ENCODE data around the gene MAPK8IP2.

MAPK8IP2 gene

DNA sequence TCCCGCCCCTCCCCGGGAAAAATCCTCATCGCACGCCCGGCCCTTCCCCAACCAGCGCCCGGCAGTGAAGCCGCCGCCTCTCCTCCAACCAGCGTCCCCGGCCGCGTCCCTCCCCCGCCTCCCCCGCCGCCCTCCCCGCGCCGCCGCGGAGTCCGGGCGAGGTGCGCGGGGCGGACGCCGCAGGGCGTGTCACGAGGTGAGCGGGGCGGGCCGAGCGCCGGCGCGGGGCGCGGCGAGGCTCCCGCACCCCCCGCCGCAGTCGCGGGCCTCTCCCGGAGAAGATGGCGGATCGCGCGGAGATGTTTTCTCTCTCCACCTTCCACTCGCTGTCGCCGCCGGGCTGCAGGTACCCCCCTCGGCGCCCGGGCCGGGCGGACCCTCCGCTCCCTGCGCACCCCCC is at the start of gene MAPK8IP2:
Gene MAPK8IP2 (plus strand): TSS at position 256 of the 400 bp plus-strand sequence. CDS start 26 bp downstream, at position 282.
- no peak for DNase-seq (ENCODE audit: low spot score)

DNA sequence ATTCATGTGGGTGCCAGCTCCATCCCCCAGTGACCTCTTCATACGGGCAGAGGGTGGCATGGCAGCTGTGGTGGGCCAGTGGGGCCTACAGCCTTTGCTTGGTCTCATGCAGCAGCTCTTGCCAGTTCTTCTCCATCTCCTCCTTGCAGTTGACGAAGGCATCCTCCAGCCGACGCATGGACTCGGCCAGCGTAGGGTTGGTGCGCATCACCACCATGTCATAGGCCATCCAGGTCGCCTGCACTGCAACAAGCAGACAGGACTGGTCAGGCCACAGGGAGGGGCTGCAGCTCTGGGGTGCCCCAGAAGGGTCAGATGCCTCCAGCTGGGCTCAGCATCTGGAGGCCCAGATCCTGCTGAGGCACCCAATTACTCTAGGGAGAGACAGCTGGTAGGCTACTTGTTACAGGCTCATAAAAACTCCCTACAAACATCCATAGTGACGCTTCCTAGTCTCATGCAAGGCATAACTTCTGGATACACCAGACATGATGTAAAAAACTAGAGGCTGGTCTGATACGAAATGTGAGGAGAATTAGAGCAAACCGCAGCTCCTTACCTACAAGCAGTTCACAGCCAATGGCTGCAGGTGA is 49.3 kb upstream of the MAPK8IP2 start:
- DNase-seq (ENCODE audit: low spot score) = no peak

DNA sequence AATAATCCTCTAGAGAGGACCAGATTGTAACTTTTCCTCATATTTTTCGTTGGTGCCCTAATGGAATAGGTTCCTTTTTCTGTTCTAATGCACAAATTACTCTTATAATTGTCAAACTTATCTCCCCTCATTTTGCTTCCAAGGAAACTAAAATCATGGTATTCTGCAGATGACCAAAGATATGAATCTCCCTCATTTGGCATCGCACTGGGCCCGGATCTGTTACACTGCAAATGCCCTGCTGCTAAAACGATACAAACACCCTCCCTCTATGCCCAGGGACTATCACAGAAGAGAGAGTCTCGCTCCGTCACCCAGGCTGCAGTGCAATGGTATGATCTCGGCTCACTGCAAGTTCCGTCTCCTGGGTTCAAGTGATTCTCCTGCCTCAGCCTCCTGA is 47.3 kb upstream of the MAPK8IP2 start:
- DNase-seq (ENCODE audit: low spot score) = no peak

DNA sequence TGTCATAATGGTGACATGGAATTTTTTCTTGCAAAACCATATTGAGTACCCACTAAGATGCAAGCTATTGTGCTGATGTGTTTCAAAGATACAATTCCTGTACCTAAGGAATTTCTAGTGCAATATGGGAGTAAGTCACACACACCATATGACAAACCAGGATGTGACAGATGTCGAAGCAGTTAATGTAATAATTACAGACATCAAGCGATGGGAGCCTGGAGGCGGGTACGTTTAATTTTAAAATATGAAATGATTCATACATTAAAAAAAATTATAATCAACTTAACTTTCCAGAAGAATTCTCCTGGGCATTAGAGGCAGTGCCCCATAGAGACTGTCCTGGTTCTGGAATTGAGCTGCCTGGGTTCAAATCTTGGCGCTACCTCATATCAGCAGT is 43.9 kb upstream of the MAPK8IP2 start:
- peak; percentile 63 for DNase-seq (ENCODE audit: low spot score)

DNA sequence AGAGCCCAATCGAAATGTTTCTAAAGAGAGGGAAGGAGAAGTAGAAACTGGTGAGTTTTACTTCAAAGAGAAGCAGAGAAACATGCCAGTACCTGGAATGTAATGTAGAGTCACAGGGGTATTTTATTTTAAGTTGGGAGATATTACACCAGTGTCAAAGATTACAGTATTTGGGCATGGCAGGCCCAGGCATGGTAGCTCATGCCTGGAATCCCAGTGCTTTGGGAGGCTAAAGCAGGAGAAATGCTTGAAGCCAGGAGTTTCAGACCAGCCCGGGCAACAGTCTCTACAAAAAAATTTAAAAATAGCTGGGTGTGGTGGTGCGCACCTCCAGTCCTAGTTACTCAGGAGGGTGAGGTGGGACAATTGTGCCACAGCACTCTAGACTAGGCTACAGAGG is 40.6 kb upstream of the MAPK8IP2 start:
- DNase-seq (ENCODE audit: low spot score) = no peak

DNA sequence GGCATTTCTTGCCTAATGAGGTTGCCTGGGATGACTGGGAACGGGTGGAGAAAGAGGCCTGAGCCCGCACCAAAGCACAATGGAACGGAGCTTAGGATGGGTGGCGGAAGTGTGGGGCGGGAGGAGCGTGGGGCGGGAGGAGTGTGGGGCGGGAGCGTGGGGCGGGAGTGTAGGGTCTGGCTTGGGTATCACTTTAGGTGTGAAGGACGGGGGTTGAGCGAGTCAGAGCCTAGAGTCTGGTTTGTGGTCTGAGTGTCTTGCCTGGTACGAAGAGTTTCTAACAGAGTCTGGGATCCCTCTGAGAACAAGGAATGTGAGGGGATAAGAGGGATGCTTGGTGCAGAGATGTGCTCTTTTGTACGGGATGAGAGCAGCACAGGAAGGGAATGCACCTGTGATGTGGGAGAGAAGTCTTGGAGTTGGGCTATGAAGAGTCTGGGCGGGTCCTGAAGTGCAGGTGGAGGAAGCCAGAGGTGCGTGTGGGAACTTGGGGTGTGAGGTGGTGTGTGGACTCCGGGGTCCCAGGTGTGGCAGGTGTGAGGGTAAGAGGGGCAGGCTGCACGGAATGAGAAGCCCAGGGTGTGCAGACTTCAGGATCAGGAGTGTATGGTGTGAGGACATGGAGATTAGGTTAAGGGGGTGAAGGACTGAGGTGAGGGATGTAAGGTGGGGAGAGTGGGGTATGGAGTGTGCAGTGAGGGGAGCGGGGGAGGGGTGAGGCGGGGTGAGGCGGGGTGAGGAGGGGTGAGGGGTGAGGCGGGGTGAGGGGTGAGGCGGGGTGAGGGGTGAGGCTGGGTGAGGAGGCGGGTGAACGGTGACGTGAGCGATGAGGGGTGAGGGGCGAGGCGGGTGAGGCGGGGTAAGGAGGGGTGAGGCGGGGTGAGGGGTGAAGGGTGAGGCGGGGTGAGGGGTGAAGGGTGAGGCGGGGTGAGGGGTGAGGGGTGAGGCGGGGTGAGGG is 38.9 kb upstream of the MAPK8IP2 start:
- DNase-seq (ENCODE audit: low spot score) = no peak

DNA sequence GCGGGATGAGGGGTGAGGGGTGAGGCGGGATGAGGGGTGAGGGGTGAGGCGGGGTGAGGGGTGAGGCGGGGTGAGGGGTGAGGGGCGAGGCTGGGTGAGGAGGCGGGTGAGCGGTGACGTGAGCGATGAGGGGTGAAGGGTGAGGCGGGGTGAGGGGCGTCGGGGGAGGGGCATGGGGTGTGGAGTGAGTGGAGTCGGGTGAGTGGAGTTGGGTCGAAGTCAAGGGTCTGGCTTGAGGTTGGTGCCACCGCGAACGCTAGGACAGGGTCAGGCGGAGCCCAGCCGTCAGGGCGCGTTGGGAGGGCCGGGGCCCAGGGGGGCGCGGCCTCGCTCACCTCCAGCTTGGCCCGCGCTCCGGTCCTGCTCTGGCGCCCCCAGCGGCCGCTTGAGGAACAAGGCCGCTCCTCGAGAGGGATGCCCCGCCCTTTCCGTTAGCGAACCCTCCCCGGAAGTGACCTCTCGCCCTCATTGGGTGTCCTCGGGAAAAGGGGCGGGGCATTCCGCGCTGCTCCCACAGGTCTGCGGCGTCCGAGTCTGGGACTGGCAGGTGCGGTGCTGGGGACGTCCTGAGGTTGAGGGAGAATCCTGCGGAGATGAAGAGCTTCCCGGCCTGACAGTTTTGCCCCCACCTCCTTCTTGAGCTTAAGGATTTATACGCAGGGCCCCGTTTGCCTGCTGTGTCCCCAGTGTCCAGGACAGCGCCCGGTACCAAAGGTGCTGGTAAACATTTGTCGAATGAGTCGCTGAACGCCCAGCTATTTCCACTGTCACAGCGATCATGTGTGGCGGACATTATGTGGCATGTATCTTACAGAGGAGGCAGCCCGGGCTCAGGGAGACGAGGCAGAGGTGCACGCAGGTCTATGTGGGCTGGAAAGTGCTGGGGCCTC is 37.8 kb upstream of the MAPK8IP2 start, which contains the start of gene SYCE3:
Gene SYCE3 (minus strand): TSS at position 397 of the 890 bp plus-strand sequence. CDS start 6,514 bp downstream, outside the sequence.
- peak; percentile 91 for DNase-seq (ENCODE audit: low spot score)

DNA sequence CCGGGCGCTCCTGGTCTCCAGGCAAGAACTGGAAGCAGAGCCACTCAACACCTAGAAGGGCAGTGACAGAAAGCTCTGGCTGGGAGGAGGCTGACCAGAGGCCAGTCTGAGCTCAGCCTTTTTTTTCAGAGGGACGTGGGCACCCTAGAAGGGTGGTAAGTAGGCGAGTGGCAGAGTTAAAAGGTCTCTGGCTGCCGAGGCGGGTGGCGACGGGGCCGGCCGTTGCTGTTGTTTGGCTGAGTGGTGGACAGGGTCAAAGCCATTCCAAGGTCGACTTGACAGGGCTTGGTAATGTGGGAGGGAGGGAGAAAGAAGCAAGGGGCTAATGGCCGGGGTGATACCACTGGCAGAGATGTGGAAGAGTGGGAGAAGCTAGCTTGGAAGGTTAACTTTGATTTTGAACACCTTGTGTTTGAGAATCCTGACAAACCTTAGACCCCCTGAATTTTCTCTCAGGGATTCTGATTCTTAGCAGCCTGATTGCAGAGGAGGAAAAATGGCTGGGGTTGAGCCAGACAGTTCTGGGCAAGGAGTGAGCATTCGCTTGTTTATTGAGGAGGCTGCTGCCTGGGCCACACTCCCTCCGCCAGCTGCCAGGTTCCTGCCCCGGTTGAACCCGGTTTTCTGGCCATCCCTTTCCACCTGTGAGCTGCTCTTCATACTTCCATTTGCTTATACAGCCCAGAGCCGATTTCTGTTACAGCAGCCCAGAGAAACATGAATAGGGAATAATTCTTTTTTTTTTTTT is 37.0 kb upstream of the MAPK8IP2 start:
- DNase-seq (ENCODE audit: low spot score) = no peak

DNA sequence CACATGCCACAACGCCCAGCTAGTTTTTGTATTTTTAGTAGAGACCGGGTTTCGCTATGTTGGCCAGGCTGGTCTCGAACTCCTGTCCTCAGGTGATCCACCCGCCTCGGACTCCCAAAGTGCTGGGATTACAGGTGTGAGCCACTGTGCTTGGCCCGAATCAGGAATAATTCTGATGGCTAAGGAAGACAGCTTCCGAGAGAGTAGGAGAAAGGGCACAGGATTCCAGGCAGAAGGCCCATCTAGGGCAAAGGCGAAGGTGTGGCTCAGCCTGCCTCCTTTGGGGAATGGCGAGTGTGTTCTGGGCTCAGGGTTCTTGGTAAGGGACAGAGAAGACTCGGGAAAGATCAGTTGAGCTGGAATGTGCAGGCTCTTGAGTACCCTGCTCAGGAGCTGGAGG is 36.3 kb upstream of the MAPK8IP2 start:
- no peak for DNase-seq (ENCODE audit: low spot score)

DNA sequence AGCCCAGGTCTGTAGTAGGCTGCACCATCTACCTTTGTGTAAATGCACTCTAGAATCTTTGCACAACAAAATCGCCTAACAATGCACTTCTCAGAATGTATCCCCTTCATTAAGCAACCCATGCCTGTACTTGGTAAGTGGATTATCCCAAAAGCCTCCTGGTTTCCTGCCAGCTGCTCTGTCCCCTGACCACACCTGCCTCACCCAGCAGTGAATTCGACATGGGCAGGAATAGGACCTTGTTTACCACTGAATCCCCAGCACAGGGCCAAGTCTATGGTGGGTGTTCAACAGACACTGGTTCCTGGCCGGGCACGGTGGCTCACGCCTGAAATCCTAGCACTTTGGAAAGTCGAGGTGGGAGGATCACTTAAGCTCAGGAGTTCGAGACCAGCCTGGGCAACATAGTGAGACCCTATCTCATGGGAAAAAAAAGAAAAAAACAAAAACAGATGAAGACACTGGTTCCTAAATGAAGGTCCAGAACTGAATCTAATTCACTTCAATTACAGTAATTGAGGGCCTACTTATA is 32.8 kb upstream of the MAPK8IP2 start:
- no peak for DNase-seq (ENCODE audit: low spot score)

DNA sequence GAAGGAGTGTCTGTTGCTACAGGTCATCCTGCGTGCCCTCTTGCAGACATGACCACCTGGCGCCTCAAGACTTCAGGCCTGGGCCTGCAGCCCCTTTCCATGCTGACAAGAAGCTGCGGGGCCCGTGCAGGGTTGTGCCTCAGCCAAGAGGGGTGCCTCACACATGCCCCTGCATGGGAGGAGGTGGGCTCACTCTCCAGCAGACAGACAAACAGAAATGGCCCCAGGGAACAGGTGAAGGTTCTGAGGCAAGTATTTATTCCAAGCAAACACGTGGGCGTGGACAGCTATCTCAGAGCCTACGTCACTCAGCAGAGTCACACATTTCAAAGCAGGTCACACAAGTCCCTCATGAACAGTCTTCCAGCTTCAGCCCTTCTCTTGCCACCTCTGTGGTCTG is 32.0 kb upstream of the MAPK8IP2 start:
- DNase-seq (ENCODE audit: low spot score) = no peak

DNA sequence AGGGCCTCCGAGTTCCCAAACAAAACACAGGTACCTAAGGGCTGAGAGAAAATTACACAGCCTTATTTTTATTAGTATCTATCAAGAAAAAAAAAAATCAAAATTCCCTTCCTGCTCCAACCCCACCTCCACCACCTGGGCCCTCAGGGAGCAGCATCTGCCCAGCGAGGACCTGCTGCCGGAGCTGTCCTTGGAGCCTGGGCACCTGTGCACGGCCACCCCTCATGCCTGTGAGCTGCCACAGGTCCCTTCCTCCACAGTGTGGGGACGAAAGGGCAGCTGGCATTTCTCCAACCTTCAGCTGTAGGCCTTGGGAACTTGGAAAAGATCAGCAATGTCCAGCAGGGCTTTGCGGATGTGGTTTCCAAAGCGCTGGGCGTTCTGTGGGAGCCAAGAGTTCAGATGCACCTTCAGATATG is 31.5 kb upstream of the MAPK8IP2 start:
- no peak for DNase-seq (ENCODE audit: low spot score)

DNA sequence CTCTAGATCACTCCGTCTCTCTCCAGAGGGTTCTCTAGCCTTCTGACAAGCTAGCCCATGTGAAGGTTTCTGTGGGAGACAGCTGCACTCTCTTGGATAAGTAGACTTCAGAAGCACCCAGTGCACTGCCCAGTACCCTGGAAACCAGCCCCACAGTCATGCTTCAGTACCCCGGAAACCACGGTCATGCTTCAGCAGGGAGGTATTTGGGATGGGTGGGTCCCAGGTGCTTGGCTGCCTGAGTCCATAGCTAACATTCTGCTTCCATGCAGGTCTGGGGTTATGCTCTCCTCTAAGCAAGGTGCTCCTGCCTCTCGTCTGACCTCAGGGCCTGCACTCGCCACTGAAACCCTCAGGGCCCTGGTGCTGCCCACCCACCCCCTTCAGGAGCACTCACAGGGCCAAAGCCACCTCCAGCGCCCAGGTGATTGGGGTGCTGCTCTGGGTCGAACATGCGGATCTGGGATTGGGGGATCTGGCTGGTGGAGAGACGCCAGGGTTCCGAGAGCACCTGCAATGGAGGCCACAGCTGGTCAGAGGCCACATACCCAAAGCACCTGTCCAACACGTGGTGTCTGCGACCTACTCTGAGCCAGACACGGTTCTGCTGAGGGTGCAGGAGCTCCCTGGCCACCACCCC is 30.6 kb upstream of the MAPK8IP2 start:
- DNase-seq (ENCODE audit: low spot score) = no peak

DNA sequence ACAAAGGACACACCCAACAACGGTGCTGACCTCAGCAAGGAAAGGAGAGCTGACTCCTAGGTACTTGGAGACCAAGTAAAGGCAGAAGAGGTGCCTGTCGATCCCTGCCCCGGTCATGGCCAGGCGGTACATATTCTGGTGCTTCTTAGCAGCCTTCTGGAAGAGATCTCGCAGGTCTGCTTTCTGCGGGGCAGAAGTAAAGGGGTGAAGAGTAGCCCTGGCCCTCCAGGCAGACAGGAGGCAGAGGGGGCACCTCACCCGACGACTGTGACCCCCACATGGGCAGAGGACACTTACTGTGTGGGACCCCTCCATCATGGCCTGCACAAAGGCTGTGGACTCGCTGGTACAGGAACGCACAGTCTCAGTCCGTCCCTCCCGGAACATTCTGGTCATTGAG is 29.7 kb upstream of the MAPK8IP2 start:
- no peak for DNase-seq (ENCODE audit: low spot score)

DNA sequence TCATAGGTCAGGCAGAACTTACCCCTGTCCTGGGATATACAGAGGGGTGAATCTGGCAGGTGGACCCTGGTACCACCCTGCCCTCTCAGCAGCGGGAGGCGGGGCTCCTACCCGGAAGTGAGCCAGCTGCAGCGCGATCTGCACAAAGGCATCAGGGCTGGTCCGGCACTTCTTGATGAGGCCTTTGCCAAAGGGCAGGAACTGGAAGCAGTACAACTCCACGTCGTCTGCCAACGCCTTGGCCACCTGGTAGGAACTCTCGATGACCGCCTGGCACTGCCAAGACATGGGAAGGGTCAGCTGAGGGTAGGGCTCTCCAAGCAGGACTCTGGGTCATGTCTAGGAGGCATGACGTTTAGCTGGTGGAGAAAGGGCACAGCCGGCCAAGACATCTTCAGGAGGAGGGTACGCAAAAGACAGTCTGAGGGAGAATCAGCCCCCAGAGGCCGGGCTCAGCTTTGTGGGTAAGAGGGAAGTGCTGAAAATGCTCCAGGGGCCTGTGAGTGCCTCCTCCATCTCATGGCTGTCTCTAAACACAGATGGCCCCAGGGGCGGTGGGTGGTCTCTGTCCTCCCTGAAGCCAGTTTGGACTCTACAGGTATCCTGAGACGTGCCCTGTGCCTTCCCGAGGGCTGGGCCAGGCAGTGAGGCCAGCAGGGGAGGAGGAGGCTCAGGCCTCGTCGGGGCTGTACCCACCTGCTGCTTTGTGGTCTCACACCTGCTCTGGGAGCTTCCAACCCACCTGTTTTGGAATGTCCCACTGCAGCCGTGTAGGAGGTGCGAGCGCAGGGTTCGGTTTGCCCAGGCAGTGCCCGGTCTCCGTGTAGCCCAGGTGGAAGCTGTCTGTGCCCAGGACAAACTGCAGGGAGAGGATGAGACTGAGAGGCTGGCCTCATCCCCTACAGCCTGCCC is 29.1 kb upstream of the MAPK8IP2 start:
- no peak for DNase-seq (ENCODE audit: low spot score)

DNA sequence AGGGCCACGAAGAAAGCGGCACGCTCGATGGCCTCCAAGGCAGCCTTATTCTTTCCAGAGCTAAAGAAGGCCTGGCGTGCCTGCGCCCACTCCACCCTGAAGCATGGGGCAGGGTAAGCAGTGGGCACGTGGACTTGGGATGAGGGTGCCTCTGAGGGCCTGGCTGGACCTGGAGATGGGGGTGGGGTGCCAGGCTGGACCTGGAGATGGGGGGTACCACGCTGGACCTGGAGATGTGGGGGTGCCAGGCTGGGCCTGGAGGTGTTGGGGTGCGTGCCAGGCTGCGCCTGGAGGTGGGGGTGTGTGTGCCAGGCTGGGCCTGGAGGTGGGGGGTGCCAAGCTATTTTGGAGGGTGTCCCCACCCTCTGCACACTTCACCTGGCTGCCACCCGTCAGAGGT is 27.6 kb upstream of the MAPK8IP2 start:
- DNase-seq (ENCODE audit: low spot score) = no peak

DNA sequence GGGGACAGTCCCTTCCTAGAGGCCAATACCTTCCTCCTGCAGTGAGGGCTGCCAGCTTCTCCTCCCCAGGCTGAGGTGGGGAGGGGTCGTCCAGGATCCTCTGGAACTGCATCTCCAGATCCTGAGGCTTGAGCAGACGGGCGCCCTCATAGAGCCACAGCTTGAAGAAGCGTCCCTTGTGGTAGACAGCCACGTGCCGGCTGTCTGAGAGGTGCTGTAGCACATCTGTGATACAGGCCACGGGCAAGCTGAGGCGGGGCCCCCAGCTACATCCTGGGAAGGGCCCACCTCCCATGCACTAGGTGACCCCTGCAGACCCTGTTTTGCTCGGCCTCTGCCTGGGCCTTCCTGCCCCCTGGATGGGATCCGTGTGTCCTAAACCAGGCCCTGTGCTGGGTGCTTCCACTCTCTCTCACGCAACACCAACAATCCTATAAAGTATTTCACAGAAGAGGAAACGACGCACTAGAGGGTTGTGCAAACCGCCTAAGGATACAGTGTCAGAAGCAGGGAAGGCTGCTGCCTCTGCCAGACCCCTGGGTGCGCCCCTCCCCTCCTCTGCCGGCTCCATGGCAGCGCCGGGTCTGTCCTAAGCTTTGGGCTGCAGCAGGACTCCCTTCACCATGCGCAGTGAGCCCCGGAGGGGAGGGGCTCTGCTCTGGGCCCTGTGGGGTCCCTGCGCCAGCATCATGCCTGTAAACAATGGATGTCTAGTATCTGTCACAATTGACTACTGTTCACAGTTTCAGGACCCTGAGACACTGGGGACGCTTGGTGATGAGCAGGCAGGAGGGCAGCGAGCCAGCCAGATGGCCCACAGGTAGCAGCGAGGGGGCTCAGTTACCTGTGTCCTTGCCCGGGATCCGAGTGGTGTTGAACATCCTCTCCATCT is 26.9 kb upstream of the MAPK8IP2 start:
- no peak for DNase-seq (ENCODE audit: low spot score)

DNA sequence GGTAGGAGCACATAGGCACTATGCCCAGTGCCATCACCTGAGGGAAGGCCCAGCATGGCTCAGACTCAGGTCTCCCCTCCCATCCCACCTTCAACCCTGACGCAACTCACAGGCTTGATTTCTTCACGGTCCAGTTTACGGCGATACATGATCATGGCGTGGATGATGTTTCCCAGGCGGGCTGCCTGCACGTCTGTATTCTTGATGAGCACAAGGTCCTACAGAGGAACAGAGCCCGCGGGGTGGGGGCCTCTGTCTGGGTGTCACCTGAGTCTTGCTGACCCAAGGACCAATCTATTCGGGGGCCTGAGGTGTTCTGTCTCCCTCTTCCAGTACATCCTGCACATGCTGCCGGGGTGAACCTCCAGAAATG is 26.2 kb upstream of the MAPK8IP2 start:
- no peak for DNase-seq (ENCODE audit: low spot score)

Measured in putamen (tissue), 1 donor.